GM12864 (cell line): ENCODE measurements around the gene ARHGEF33.
A peak's percentile ranks its signal among the peaks of the same experiment; 100 is the strongest.

Experiments used
- DNase-seq: peaks from one replicate; pipeline ENCODE4 v3.0.0-alpha.2; 2011; ENCODE audit warnings: low read depth
- H3K4me3 ChIP-seq: 2 replicates; pipeline ENCODE4 v1.5.1; 2011; ENCODE audit warnings: mild to moderate bottlenecking, low read depth, low read length, control low read depth
- TF ChIP-seq, protein P1 (sequence below): IDR thresholded peaks from 2 replicates; pipeline ENCODE4 v1.5.1; 2011; ENCODE audit warnings: low read depth, mild to moderate bottlenecking, moderate library complexity, low read length, control low read depth, inconsistent platforms; ENCODE audit errors: missing control alignments

The ARHGEF33 gene

DNA sequence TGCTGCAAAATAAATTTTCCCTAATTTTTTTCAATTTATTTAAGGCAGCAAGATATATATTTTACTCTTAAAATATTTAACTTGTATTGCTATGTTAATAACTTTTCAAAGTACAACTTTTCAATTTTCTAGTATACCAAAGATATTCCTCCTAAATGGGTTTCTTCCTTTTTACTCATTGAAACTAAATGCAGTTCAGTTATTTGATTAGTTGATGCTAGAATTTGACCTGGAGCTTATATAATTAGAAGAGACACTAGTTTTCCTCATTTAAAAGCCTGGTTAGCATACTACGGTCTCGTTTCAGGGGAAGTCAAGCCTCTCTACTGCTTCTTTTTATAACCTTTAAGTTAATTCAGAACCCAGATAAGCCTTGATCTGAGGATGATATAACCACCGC is at the start of gene ARHGEF33:
Gene ARHGEF33 (plus strand): TSS at position 301 of the 400 bp plus-strand sequence. CDS start 29,573 bp downstream, outside the sequence.
- no peak for DNase-seq
- H3K4me3 ChIP-seq, result no peak within 1 kb of the TSS
- TF ChIP-seq, protein P1, sequence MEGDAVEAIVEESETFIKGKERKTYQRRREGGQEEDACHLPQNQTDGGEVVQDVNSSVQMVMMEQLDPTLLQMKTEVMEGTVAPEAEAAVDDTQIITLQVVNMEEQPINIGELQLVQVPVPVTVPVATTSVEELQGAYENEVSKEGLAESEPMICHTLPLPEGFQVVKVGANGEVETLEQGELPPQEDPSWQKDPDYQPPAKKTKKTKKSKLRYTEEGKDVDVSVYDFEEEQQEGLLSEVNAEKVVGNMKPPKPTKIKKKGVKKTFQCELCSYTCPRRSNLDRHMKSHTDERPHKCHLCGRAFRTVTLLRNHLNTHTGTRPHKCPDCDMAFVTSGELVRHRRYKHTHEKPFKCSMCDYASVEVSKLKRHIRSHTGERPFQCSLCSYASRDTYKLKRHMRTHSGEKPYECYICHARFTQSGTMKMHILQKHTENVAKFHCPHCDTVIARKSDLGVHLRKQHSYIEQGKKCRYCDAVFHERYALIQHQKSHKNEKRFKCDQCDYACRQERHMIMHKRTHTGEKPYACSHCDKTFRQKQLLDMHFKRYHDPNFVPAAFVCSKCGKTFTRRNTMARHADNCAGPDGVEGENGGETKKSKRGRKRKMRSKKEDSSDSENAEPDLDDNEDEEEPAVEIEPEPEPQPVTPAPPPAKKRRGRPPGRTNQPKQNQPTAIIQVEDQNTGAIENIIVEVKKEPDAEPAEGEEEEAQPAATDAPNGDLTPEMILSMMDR, result no peak

DNA sequence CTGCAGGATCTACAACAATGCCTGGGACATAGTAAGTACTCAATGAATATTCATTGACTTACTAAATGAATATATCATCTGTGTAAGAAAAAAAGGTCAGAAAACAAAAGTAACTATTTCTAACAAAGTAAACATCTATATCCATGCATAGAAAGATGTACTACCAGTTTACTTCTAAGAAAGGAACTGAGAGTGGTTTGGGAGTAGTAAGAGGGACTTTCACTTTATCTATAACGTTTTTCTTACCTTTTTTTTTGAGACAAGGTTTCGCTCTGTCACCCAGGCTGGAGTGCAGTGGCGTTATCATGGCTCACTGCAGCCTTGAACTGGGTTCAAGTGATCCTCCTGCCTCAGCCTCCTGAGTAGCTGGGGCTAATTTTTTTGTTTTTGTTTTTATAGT is 39.6 kb upstream of the ARHGEF33 start:
- TF ChIP-seq, protein P1, result no peak
- no peak overlapping the region for H3K4me3 ChIP-seq
- peak; percentile 35 for DNase-seq

DNA sequence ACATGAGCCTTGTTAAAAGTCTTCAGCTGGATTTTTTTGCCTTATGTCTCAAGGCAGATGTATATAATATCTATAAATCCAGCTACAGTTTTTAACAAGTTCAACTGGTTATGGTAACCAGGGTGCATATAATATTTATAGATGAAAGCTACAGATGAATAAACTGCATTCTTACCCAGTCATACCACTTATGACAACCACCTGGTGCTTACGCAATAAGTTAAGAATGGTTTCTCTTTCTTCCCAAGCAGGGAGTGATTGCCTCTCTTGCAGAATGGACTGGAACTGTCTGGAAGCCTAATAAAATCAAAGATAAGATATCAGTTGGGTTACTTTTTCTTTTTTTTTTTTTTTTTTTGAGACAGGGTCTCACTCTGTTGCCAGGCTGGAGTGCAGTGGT is 33.5 kb upstream of the ARHGEF33 start:
- TF ChIP-seq, protein P1, result no peak
- no peak overlapping the region for H3K4me3 ChIP-seq
- DNase-seq, result no peak

DNA sequence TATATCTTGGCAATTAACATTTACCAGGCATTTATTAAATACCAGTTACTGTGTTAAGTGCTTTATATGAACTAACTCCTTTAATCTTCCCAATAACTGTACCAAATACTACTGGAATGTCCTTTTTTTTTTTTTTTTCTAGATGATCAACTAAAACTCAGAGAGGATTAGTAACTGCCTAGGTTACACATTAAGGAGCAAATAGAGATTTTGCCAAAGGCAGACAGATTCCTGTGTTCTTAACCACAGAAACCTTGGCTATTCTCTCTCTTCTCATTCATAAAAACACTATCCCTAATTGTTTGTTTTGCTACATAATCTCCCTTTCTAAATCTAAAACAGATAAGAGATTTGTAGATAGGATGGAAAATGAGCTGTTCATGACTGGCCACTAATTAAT is 27.2 kb upstream of the ARHGEF33 start:
- TF ChIP-seq, protein P1, result no peak
- no peak overlapping the region for H3K4me3 ChIP-seq
- no peak for DNase-seq

DNA sequence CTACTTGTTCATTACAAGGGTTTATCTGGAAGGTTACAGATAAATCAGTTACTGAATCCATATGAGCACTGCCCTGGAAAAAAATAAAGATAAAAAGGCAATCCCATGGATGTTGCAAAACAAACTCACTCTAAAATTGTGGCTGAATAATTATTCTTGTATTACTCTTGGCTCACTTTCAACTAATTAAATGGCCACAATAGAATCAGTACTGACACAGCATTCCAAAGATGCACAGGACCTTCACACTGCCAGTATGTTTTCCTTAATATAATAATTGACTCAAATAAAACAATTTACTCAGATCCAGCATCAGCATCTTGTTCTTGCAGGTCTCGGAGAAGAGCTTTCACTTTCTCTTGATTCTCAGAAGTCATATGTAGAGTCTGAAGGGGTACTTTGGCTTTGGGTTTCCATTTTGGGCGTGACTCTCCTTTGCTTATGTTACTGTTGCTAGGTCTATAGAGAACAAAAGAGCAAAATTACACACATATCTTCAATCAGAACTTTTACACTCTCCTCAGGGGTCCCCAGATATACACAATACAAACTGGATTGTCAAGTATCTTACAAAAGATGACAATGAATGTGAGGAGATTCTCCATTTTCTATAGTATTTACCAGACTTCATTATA is 26.5 kb upstream of the ARHGEF33 start:
- TF ChIP-seq, protein P1, result no peak
- no peak overlapping the region for H3K4me3 ChIP-seq
- no peak for DNase-seq

DNA sequence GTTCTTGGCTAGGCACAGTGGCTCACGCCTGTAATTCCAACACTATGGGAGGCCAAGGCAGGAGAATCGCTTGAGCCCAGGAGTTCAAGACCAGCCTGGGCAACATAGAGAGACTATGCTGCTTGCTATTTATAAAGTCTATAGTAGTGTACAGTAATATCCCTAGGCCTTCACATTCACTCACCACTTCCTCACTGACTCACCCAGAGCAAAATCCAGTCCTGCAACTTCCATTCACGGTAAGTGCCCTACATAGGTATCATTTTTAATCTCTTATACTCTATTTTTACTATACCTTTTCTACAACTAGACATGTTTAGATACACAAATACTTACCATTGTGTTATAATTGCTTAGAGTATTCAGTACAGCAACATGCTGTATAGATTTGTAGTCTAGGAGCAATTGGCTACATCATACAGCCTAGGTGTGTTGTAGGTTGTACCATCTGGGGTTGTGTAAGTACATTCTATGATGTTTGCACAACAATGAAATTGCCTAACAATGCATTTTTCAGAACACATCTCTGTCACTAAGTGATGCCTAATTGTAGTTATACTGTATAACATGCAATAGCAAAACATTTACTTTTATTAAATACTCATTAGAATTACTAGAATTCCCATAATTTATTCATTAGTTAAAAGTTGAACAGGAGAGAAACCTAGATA is 22.8 kb upstream of the ARHGEF33 start:
- no peak for DNase-seq
- no peak overlapping the region for H3K4me3 ChIP-seq
- TF ChIP-seq, protein P1, result no peak

DNA sequence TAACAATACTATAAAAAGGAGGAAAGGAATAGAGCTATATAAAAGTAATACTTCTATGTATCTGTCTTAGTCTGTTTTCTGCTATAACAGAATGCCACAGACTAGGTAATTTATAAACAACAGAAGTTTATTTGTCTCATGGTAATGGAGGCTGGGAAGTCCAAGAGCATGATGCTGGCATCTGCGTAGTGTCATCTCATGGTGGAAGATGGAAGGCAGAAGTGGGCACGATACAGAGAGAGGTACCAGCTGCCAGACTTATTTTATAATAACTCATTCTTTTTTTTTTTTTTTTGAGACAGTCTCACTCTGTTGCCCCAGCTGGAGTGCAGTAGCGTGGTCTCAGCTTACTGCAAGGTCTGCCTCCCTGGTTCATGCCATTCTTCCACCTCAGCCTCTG is 18.2 kb upstream of the ARHGEF33 start:
- DNase-seq, result no peak
- no peak overlapping the region for H3K4me3 ChIP-seq
- TF ChIP-seq, protein P1, result no peak
